Uterus (tissue), 4 donors: ENCODE measurements around the gene G6PD. TPM values are rescaled to one million over a fixed set of nuclear protein-coding genes. Genes with fewer than 3 reads are reported as not detected.
A peak's percentile ranks its signal among the peaks of the same experiment; 100 is the strongest.
"Not testable (repeated sequence)": the region's sequence is repeated elsewhere in the genome, so short reads cannot be mapped to it uniquely, and the experiment has no call there.

ENCODE experiments used
- DNase-seq, 2 donors: peaks; one replicate each; pipeline ENCODE4 v3.0.0-alpha.2; 2019 to 2020
- H3K27ac ChIP-seq, 2 donors: fragments of 200-600 bp; sonication (generic); 1 replicate in 1 of 2; 2 replicates in 1 of 2; pipeline ENCODE4 v1.5.1; 2016 to 2018
- H3K27me3 ChIP-seq, 2 donors: fragments of 200-600 bp; sonication (generic); one replicate each; pipeline ENCODE4 v1.5.1; 2018 to 2019; ENCODE audit warnings: control low read depth in 1 of 2
- H3K36me3 ChIP-seq, 2 donors: fragments of 200-600 bp; sonication (generic); one replicate each; pipeline ENCODE4 v1.5.1; 2019; ENCODE audit warnings: control low read depth in 1 of 2
- H3K4me1 ChIP-seq, 2 donors: fragments of 200-600 bp; sonication (generic); one replicate each; pipeline ENCODE4 v1.5.1; 2018 to 2019; ENCODE audit warnings: control low read depth in 1 of 2
- H3K4me3 ChIP-seq, 2 donors: fragments of 200-600 bp; sonication (generic); 1 replicate in 1 of 2; 2 replicates in 1 of 2; pipeline ENCODE4 v1.5.1; 2018 to 2019; ENCODE audit warnings: mild to moderate bottlenecking in 1 of 2
- H3K9me3 ChIP-seq, 2 donors: fragments of 200-600 bp; sonication (generic); one replicate each; pipeline ENCODE4 v1.5.1; 2019; ENCODE audit warnings: control low read depth in 1 of 2
- CTCF ChIP-seq, 4 experiments: fragments of 200-600 bp in 2 of 4; fragments of 450-650 bp in 2 of 4; sonication (generic) in 2 of 4; IDR thresholded peaks; one replicate each; pipeline ENCODE4 v1.5.1; 2016 to 2019; ENCODE audit warnings: antibody characterized with exemption in 4 of 4, mild to moderate bottlenecking in 2 of 4, moderate library complexity in 1 of 4
- POLR2A ChIP-seq, 2 donors: fragments of 450-650 bp; IDR thresholded peaks; one replicate each; pipeline ENCODE4 v1.6.1; 2016; ENCODE audit warnings: antibody characterized with exemption in 2 of 2, mild to moderate bottlenecking in 1 of 2, moderate library complexity in 1 of 2
- intact Hi-C: fragments of 100-400 bp; cut with DNase I; formaldehyde crosslinking; loops from one replicate; pipeline ENCODE4 v1.15.1; 2023; ENCODE audit warnings: low total_unique reads
- total RNA-seq, 4 donors: library from RNA; depleted of rRNA in 3 of 4; stranded (reverse); fragments of >200 nt in 3 of 4; gene quantifications; one replicate each; pipeline versions ENCODE4 v1.1.0 to v1.2.4, GENCODE V29; 2014 to 2023
- donor health status: DM: yes; HTN: yes; CAD: no.

Gene G6PD
- total RNA-seq, 4 donors from 2014 or later, result 15.5 to 69.6 (median 23.8) TPM

- intact Hi-C loops, result no loop called here
- Histone ChIP-seq H3K9me3 (no peaks in the 10 kb centered on the region), H3K27me3 (no peaks in the 10 kb centered on the region), H3K36me3 (no peaks in the 10 kb centered on the region), H3K4me3 (no peak overlapping the region), H3K27ac (peak overlapping the region; percentile 77 to 87), H3K4me1 (peaks cover 0 to 3% of the 10 kb centered on the region in 2 donors)
- TF ChIP-seq CTCF (IDR thresholded peaks at IDR 0.05), result no peak
- no peak for TF ChIP-seq POLR2A (IDR thresholded peaks at IDR 0.05)
- DNase-seq, result no peak
These were observed 5.1 kb downstream of the G6PD start for GRCh38 chrX:154541589-154541895.

- intact Hi-C loops, result no loop called here
- DNase-seq, result no peak
- Histone ChIP-seq H3K4me3 (no peak overlapping the region), H3K27ac (peak overlapping the region; percentile 77 to 87), H3K36me3 (no peaks in the 10 kb centered on the region), H3K27me3 (no peaks in the 10 kb centered on the region), H3K9me3 (no peaks in the 10 kb centered on the region), H3K4me1 (peaks cover 0 to 3% of the 10 kb centered on the region in 2 donors)
- TF ChIP-seq CTCF (IDR thresholded peaks at IDR 0.05), result no peak
- TF ChIP-seq POLR2A (IDR thresholded peaks at IDR 0.05), result no peak
These were observed 5.6 kb downstream of the G6PD start for GRCh38 chrX:154540897-154541535.

GRCh38 chrX:154540365-154540764, 6.3 kb downstream of the G6PD start:
- H3K27ac ChIP-seq, result peak overlapping the region in 1 of 2 donors; percentile 87
- H3K4me3 ChIP-seq, intact Hi-C loops, H3K36me3 ChIP-seq, H3K4me1 ChIP-seq, H3K9me3 ChIP-seq, DNase-seq, H3K27me3 ChIP-seq: not testable (repeated sequence)

- no peak overlapping the region for H3K4me3 ChIP-seq
- H3K9me3 ChIP-seq, result no peaks in the 10 kb centered on the region
- peaks cover 0 to 3% of the 10 kb centered on the region in 2 donors for H3K4me1 ChIP-seq
- intact Hi-C loops, result no loop called here
- no peaks in the 10 kb centered on the region for H3K36me3 ChIP-seq
- H3K27me3 ChIP-seq, result no peaks in the 10 kb centered on the region
- no peak overlapping the region for H3K27ac ChIP-seq
- DNase-seq, result no peak
- TF ChIP-seq POLR2A (IDR thresholded peaks at IDR 0.05) (no peak), CTCF (IDR thresholded peaks at IDR 0.05) (no peak)
These were observed 7.6 kb downstream of the G6PD start for GRCh38 chrX:154539077-154539476.

- intact Hi-C loops, result no loop called here
- no peaks in the 10 kb centered on the region for H3K27me3 ChIP-seq
- no peak overlapping the region for H3K4me3 ChIP-seq
- TF ChIP-seq POLR2A (IDR thresholded peaks at IDR 0.05) (no peak), CTCF (IDR thresholded peaks at IDR 0.05) (no peak)
- H3K27ac ChIP-seq, result no peak overlapping the region
- H3K4me1 ChIP-seq, result no peaks in the 10 kb centered on the region
- no peaks in the 10 kb centered on the region for H3K9me3 ChIP-seq
- no peaks in the 10 kb centered on the region for H3K36me3 ChIP-seq
- DNase-seq, result no peak
These were observed 10.8 kb downstream of the G6PD start for GRCh38 chrX:154535892-154536291.
